Activated T-helper 1 cell treated with anti-CD3 and anti-CD28 coated beads, Interleukin-2, amount 50 U/mL, for 16 hours (primary cell): ENCODE results near the gene GBP2.
"Not testable (repeated sequence)": the region's sequence is repeated elsewhere in the genome, so short reads cannot be mapped to it uniquely, and the experiment has no call there.

Experiments
- DNase-seq, 2 donors: peaks; one replicate each; pipeline ENCODE4 v3.0.0-alpha.2; 2020; ENCODE audit warnings: low read depth in 1 of 2, low spot score in 1 of 2

GBP2 gene

GRCh38 chr1:89126602-89127565 is 970 bp upstream of the GBP2 start:
- peak; percentile 44 to 71 for DNase-seq

- no peak for DNase-seq
Measured at GRCh38 chr1:89125240-89125912, 538 bp downstream of the GBP2 start.

DNA sequence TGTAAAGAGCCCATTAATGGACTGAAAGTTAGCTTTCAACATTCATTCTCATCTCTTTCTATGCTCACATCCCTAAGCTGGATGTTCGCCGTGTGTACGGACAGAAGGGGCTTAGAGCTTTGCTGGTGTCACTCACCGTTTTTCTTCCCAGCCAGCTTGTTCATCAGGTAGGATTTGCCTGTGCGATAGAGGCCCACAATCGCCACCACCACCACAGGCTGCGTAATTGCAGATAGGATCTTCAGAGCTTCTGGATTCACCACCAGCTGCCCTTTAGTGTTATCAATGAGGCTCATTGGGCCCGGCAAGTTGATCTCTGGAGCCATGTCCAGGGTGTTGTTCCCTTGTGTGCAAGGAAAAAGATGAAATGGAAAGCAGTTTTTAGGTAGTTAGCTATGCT is 4.3 kb downstream of the GBP2 start:
- DNase-seq = no peak

- no peak for DNase-seq
Measured at GRCh38 chr1:89114662-89115061, 11.3 kb downstream of the GBP2 start.

- no peak for DNase-seq
Measured at GRCh38 chr1:89112871-89113613, 12.9 kb downstream of the GBP2 start.

DNA sequence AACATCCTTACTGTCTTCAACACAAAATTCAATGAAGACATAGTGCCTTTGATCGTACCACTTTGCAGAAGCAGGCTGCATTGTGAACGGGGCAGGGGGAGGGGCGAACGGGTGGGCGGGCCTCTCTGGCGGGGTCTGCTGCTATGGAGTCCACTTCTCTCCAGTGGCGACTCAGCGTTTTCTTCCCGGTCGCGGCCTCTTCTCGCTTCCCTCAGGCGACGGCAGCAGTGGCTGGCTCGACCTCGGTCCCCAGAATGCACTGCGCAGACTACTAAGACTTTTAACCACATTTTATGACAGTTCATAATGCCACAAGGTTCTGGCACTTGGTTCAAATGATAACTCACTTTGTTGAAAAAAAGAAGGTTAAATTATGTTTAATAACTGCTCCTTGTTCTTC is 21.2 kb downstream of the GBP2 start:
- no peak for DNase-seq

- DNase-seq = no peak
Measured at GRCh38 chr1:89104147-89104546, 21.8 kb downstream of the GBP2 start.

GRCh38 chr1:89102021-89102420 is 23.9 kb downstream of the GBP2 start:
- DNase-seq = no peak

- no peak for DNase-seq
Measured at GRCh38 chr1:89100412-89100811, 25.5 kb downstream of the GBP2 start.

- no peak for DNase-seq
Measured at GRCh38 chr1:89098857-89099256, 27.1 kb downstream of the GBP2 start.

- no peak for DNase-seq
Measured at GRCh38 chr1:89095737-89096136, 30.2 kb downstream of the GBP2 start.

- no peak for DNase-seq
Measured at GRCh38 chr1:89089962-89090361, 36.0 kb downstream of the GBP2 start.

- DNase-seq = no peak
Measured at GRCh38 chr1:89088572-89088971, 37.3 kb downstream of the GBP2 start.

GRCh38 chr1:89087241-89087640 is 38.7 kb downstream of the GBP2 start:
- no peak for DNase-seq

- DNase-seq = no peak
Measured at GRCh38 chr1:89085781-89086180, 40.1 kb downstream of the GBP2 start.

DNA sequence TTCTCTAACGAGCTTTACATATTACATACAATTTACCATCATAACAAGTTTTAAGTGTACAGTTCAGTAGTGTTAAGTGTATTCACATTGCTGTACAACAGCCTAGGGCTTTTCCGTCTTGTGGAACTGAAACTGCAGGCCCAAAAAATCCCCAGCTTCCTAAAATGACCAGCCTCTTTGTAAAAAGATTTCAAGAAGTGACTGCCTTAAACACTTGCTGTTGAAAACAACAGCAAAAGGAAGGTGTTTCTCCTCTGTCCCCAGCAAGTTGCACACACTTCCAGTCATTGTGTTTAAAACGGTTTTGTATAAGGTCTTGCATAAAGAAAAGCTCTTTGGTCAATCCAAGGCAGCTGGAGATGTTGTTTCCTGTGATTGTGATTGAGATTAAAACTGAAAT is 44.9 kb downstream of the GBP2 start:
- no peak for DNase-seq

GRCh38 chr1:89080068-89080467 is 45.8 kb downstream of the GBP2 start:
- DNase-seq = not testable (repeated sequence)

DNA sequence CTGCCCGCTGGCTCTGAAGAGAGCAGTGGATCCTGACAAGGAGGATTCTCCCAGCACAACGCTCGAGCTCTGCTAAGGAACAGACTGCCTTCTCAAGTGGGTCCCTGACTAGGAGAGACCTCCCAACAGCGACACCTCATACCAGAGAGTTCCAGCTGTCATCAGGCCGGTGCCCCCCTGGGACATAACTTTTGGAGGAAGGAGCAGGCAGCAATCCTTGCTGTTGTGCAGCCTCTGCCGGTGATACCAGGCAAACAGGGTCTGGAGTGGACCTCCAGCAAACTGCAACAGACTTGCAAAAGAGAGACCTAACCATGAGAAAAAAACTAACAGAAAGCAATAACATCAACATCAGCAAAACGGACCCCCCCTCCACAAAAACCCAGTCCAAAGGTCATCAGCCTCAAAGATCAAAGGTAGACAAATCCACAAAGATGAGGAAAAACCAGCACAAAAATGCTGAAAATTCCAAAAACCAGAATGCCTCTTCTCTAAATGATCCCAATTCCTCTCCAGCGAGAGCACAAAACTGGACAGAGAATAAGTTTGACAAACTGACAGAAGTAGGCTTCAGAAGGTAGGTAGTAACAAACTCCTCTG is 53.3 kb downstream of the GBP2 start:
- DNase-seq = not testable (repeated sequence)

DNA sequence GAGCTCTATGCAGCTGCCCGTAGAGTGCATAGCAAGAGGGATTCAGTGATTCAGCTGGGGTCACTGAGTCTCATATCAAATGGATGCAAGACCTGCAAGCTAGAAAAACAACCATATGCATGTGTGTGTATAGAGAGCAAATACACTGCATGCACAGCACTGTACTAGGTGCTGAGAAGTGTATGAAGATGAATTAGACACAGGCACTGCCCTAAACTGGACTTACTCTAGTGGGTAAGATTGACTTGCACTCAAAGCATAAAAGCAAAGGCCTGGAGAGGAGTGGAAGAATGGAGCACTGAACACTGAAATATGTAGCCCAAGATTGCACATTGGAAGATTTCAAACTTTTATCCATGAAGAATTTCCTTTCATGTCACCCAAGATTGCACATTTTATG is 55.4 kb downstream of the GBP2 start:
- DNase-seq = no peak

GRCh38 chr1:89069951-89070350 is 56.0 kb downstream of the GBP2 start:
- no peak for DNase-seq

GRCh38 chr1:89068291-89068690 is 57.6 kb downstream of the GBP2 start:
- no peak for DNase-seq
